Hippocampal formation (tissue), 2 donors: ENCODE measurements around the gene MEIKIN.

Experiments
- DNase-seq, 2 donors: peaks; one replicate each; lab custom pipeline; 2025; lab: John Stamatoyannopoulos, UW

MEIKIN gene

DNA sequence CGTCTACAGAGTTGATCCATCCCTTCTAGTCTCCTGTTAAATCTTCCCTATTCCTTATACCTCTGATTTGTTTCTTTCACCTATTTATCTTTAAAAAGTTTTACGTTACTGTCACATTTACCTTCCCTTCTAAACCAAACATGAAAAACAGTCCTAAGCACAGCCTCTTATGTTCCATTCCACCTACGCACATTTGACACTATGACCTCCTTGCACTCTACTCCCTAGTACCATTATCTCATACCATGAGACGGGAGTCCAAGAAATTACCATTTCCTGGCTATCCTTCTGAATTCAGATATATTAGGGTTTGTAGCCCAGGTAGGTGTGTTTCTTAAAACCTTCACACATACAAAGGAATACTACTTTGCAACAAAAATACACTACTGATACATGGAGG, 173.8 kb downstream of the MEIKIN start:
- DNase-seq = no peak

DNA sequence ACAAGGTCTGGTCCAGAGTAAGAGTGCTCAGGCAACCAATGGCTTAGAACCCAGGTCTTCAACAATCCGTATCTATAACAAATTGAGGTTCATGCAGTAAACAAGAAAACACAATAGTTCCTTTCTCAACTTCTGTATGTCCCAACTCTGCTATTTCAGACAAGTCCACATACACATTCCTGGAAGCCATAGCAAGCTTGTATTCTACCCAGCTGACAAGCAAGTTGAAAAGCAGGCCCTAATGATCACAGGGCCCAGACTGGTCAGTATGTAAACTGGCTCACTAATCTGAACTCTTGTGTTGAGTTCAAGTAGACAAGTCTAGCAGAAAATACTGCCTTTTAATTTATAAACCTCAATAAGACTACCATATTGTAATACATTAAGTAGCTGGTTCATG, 175.5 kb downstream of the MEIKIN start:
- DNase-seq = no peak

DNA sequence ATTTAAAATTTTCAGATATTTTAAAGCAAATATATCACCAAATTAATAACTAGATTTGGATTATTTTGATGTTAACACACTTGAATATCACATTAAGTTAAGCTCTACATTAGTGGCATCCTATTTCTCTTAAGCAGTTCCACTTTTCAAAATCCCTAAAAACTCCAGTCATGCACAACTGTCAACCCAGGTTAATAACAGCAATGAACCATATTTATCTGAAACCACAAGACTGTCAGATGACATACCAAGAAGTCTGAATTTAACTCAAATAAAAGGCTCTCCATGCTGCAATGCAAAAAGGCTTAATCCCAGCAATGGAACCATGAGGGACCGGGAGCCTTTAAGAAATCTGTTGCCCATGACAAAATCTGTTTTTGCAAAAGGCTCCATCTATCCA, 176.1 kb downstream of the MEIKIN start:
- DNase-seq = no peak

DNA sequence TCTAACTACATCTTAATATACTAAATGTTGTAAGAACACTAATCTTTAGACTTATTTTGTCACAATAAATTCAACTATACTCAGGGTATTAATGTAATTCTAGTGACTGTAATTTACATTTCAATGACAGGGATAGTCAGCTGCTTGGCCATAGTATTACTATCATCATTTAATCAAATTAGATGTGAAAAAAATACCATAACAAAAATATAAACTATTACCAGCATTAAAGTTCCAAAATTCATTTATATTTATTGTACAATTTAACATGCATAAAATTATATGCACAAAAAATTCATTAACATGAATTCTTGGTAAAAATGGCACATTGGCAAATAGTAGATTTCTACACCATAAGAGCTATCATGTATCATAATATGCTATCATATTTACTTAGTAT, 177.6 kb downstream of the MEIKIN start:
- DNase-seq = no peak

DNA sequence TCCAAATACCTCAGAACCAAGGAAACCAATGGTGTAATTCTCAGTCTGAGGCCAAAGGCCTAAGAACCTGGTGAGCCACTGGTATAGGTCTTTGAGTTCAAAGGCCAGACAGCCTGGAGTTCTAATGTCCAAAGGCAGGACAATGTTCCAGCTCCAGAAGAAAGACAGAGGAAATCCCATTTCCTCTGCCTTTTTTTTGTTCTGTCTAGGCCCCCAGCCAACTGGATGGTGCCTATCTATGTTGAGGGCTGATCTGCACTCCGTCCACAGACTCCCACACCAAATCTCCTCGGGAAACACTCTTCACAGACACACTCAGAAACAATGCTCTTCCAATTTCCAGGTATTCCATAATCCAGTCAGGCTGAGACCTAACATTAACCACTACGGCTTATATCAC, 178.8 kb downstream of the MEIKIN start:
- no peak for DNase-seq

DNA sequence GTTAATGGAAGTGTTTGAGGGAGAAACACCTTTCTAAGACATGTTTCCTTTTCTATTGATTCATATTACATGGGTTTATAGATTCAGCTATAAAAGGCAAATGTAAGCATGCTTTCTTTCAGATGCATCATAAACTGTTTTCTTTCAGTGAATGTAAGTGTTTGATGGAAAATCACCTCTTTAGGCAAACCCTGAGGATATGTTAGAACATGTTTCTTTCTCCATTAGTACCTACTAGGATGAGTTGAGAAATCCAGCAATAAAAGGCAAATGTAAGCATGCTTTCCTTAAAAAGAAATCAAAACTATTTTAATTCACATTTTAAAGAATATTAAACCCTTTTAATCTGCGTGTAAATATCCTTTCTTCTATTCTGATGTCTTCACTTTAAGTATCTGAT, 180.2 kb downstream of the MEIKIN start:
- no peak for DNase-seq

DNA sequence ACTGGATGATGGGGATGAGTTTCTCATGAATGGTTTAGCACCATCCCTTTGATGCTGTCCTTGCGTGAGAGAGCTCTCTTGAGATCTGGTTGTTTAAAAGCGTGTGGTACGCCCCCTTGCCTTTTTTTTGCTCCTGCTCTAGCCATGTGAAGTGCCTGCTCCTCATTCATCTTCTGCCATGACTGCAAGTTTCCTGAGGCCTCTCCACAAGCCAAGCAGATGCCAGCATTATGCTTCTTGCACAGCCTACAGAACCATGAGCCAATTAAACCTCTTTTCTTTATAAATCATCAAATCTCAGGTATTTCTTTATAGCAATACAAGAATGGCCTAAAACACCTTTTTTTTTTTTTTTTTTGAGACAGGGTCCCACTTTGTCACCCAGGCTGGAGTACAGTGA, 181.5 kb downstream of the MEIKIN start:
- DNase-seq = no peak

DNA sequence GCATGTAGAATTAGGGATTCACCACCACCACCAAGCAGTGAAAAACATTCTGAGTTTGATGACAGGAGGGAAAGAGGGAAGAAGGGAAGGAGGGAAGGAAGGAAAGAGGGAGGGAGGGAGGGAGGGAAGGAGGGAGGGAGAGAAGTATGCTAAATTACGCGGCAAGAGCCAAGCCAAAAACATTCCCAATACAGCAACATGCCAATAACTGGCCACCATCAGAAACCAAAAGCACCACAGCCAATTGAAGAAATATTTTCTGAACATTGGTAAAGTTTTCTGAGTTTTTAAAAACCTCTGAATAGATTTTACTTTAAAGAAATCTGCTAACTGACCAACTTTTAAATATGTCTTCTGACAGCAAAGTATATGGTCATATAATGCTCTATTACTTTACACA, 184.7 kb downstream of the MEIKIN start:
- DNase-seq = no peak

DNA sequence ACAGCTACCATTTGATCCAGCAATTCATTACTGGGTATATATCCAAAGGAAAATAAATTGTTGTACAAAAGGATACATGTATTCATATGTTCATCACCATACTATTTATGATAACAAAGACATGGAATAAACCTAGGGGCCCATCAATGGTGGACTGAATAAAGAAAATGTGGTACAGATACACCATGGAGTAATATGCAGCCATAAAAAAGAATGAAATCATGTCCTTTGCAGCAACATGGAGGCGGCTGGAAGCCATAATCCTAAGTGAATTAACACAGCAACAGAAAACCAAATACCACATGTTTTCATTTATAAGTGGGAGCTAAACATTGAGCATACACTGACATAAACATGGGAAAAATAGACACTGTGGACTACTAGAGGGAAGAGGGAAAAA, 185.8 kb downstream of the MEIKIN start:
- no peak for DNase-seq

DNA sequence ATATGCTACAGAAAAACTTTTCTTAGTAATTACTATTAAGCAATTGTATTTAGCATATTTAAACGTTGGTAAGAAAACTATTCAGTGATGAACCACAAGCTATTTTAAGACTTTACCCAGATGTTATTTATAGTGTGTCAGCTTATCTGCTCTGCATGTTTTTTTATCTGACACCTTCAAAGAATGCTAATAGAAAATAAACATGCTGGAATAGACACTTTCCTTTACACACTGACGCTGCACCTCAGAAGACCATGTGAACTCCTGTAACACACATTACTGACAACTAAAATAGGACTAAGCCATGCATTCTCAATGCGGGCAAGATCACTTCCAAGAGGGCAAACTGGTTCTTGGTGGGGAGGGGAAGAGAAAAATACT, 187.0 kb downstream of the MEIKIN start:
- DNase-seq = no peak

DNA sequence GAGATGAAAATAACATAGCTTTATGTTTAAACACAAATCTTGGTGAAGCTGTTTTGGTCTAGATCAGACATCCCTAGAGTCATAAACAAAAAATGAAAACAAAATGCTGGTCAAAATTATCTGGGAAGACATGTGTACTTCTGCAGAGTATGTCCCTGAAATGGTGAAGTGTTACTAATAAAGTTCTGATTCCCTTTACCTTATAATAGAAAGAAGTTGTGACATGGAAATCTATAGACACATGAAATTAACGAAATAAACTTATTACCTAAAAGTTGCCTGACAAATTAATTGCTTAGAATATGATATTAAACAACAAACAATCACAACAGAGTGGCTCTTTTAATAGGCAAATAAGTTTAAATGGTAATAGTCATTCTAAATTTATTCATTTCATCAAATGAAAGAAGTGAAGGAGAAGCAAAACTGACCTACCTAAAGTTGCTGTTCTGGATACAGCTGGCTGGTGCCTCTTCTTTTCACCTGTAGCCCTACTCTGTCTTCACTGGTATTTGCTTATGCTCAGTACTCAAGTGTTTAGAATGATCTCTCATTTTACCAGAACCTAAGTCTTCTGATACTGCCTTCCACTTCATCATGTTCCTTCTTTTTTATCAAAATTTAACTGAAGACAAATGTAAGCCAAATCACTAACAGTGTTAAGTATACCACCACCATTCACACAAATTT, 187.5 kb downstream of the MEIKIN start:
- DNase-seq = no peak
